ENCODE results near the gene ENHO.

DNA sequence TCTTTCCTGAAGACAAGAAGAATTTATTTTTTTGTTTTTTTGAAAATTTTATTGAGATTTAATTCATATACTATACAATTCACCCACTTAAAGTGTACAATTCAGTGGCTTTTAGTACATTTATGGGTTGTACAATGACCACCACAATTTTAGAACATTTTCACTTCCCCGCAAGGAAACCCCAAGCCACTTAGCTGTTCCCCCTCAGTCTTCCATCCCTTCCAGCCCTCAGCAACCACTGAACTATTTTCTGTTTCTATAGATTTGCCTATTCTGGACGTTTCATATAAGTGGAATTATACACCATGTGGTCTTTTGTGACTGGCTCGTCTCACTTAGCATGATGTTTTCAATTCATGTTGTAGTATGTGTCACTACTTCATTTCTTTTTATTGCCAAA, 36.2 kb downstream of the ENHO start:
- TF ChIP-seq, protein P1, sequence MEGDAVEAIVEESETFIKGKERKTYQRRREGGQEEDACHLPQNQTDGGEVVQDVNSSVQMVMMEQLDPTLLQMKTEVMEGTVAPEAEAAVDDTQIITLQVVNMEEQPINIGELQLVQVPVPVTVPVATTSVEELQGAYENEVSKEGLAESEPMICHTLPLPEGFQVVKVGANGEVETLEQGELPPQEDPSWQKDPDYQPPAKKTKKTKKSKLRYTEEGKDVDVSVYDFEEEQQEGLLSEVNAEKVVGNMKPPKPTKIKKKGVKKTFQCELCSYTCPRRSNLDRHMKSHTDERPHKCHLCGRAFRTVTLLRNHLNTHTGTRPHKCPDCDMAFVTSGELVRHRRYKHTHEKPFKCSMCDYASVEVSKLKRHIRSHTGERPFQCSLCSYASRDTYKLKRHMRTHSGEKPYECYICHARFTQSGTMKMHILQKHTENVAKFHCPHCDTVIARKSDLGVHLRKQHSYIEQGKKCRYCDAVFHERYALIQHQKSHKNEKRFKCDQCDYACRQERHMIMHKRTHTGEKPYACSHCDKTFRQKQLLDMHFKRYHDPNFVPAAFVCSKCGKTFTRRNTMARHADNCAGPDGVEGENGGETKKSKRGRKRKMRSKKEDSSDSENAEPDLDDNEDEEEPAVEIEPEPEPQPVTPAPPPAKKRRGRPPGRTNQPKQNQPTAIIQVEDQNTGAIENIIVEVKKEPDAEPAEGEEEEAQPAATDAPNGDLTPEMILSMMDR (IDR thresholded peaks at IDR 0.05; ENCODE audit: poor library complexity): no peak
- no peak for TF ChIP-seq EZH2 (IDR thresholded peaks at IDR 0.05; ENCODE audit: borderline replicate concordance)
- no peak for TF ChIP-seq EZH2phosphoT487 (IDR thresholded peaks at IDR 0.05; ENCODE audit: low read depth, severe bottlenecking, unreplicated experiment)
